Caco-2 (cell line): Measurements from ENCODE around the gene GSTT2B. TPM values are rescaled to one million over a fixed set of nuclear protein-coding genes. Genes with fewer than 3 reads are reported as not detected.
"Not testable (repeated sequence)": the region's sequence is repeated elsewhere in the genome, so short reads cannot be mapped to it uniquely, and the experiment has no call there.

ENCODE experiments used
- BruUV-seq: library from RNA; stranded (reverse); fragments of 400-500 nt; replicated peaks from 2 replicates; lab custom pipeline; 2021; lab: Mats Ljungman, UMichigan
- CTCF ChIA-PET: fragments of 300-600 bp; sonication (Branson Sonifier 250); formaldehyde crosslinking; loops from one replicate; lab custom pipeline; 2022; ENCODE audit warnings: antibody characterized with exemption; lab: Charles Lee
- POLR2A ChIA-PET: fragments of 300-600 bp; sonication (Branson Sonifier 250); formaldehyde crosslinking; loops from one replicate; lab custom pipeline; 2022; ENCODE audit warnings: antibody characterized with exemption; lab: Charles Lee
- DNase-seq, 2 experiments: peaks; one replicate each; pipeline versions ENCODE4 v3.0.0 to v3.0.0-alpha.2; 2020 to 2022
- H3K27me3 ChIP-seq: replicated peaks from 2 replicates; pipeline ENCODE4 v1.6.0; 2011; ENCODE audit warnings: low read length; ENCODE audit not compliant: control insufficient read depth, insufficient read depth
- H3K36me3 ChIP-seq: 2 replicates; pipeline ENCODE4 v1.5.1; 2011; ENCODE audit warnings: low read length; ENCODE audit not compliant: control insufficient read depth, insufficient read depth
- H3K4me1 ChIP-seq: fragments of 250-450 bp; sonication (Bioruptor Pico); 2 replicates; pipeline ENCODE4 v1.5.1; 2020; ENCODE audit warnings: mild to moderate bottlenecking
- H3K4me3 ChIP-seq: 2 replicates; pipeline ENCODE4 v1.5.1; 2011; ENCODE audit warnings: low read depth, mild to moderate bottlenecking, control low read depth, low read length
- H3K9me3 ChIP-seq: fragments of 250-450 bp; sonication (Bioruptor Pico); 2 replicates; pipeline ENCODE4 v1.5.1; 2020; ENCODE audit warnings: mild to moderate bottlenecking, moderate library complexity
- H3K27ac Mint-ChIP-seq: one replicate; pipeline ENCODE4 v1.8.0; 2022; ENCODE audit warnings: mixed read lengths; ENCODE audit not compliant: unreplicated experiment
- H3K27me3 Mint-ChIP-seq: one replicate; pipeline ENCODE4 v1.8.0; 2022; ENCODE audit warnings: mixed read lengths; ENCODE audit not compliant: insufficient read depth, unreplicated experiment
- H3K36me3 Mint-ChIP-seq: one replicate; pipeline ENCODE4 v1.8.0; 2022; ENCODE audit warnings: mild to moderate bottlenecking, mixed read lengths; ENCODE audit not compliant: insufficient read depth, unreplicated experiment
- H3K4me1 Mint-ChIP-seq: one replicate; pipeline ENCODE4 v1.8.0; 2022; ENCODE audit warnings: low read depth, mixed read lengths; ENCODE audit not compliant: unreplicated experiment
- H3K4me3 Mint-ChIP-seq: one replicate; pipeline ENCODE4 v1.8.0; 2022; ENCODE audit warnings: mild to moderate bottlenecking, moderate library complexity, mixed read lengths; ENCODE audit not compliant: unreplicated experiment
- H3K9me3 Mint-ChIP-seq: one replicate; pipeline ENCODE4 v1.8.0; 2022; ENCODE audit warnings: mixed read lengths; ENCODE audit not compliant: unreplicated experiment
- intact Hi-C: fragments of 100-400 bp; cut with micrococcal nuclease; formaldehyde crosslinking; loops from one replicate; pipeline ENCODE4 v1.10.0; 2022; ENCODE audit not compliant: unreplicated experiment
- total RNA-seq: library from RNA; stranded (reverse); gene quantifications from 2 replicates; pipeline ENCODE4 v1.2.3, GENCODE V29; 2022
- TF ChIP-seq, protein P1 (sequence below), 2 experiments: fragments of 200-600 bp in 1 of 2; IDR thresholded peaks; 1 replicate in 1 of 2; 2 replicates in 1 of 2; pipeline versions ENCODE4 v1.5.1 to v1.8.0; 2011 to 2022; ENCODE audit warnings: antibody characterized with exemption in 1 of 2, control low read depth in 1 of 2, inconsistent platforms in 1 of 2, low read depth in 1 of 2, low read length in 1 of 2, mild to moderate bottlenecking in 1 of 2, moderate library complexity in 1 of 2; ENCODE audit not compliant: insufficient read depth in 1 of 2, severe bottlenecking in 1 of 2, unreplicated experiment in 1 of 2

Gene GSTT2B
- total RNA-seq, 1 experiment from 2014 or later, result 9.6 TPM

- Histone ChIP-seq H3K9me3 (no peaks in the 10 kb centered on the region), H3K27me3 (no peaks in the 10 kb centered on the region), H3K36me3 (peaks cover 4% of the 10 kb centered on the region), H3K4me3 (no peak overlapping the region), H3K4me1 (no peaks in the 10 kb centered on the region)
- POLR2A ChIA-PET, result no interaction called here
- no peak overlapping the region for H3K4me3 Mint-ChIP-seq
- BruUV-seq, result no TSS peak
- CTCF ChIA-PET, result no interaction called here
- no peaks in the 10 kb centered on the region for H3K9me3 Mint-ChIP-seq
- H3K27ac Mint-ChIP-seq, result peak overlapping the region; percentile 5
- intact Hi-C loops, result no loop called here
- TF ChIP-seq, protein P1, sequence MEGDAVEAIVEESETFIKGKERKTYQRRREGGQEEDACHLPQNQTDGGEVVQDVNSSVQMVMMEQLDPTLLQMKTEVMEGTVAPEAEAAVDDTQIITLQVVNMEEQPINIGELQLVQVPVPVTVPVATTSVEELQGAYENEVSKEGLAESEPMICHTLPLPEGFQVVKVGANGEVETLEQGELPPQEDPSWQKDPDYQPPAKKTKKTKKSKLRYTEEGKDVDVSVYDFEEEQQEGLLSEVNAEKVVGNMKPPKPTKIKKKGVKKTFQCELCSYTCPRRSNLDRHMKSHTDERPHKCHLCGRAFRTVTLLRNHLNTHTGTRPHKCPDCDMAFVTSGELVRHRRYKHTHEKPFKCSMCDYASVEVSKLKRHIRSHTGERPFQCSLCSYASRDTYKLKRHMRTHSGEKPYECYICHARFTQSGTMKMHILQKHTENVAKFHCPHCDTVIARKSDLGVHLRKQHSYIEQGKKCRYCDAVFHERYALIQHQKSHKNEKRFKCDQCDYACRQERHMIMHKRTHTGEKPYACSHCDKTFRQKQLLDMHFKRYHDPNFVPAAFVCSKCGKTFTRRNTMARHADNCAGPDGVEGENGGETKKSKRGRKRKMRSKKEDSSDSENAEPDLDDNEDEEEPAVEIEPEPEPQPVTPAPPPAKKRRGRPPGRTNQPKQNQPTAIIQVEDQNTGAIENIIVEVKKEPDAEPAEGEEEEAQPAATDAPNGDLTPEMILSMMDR (IDR thresholded peaks at IDR 0.05; ENCODE audit: insufficient read depth in 1 of 2, low read depth in 1 of 2, low read length in 1 of 2, severe bottlenecking in 1 of 2, unreplicated experiment in 1 of 2), result no peak
- no peaks in the 10 kb centered on the region for H3K27me3 Mint-ChIP-seq
- DNase-seq, result no peak
- H3K36me3 Mint-ChIP-seq, result peaks cover 29% of the 10 kb centered on the region
- peaks cover 9% of the 10 kb centered on the region for H3K4me1 Mint-ChIP-seq
These were observed 9.2 kb upstream of the GSTT2B start for GRCh38 chr22:23970201-23970641.

- H3K4me1 Mint-ChIP-seq, result peaks cover 9% of the 10 kb centered on the region
- no TSS peak for BruUV-seq
- no peaks in the 10 kb centered on the region for H3K9me3 Mint-ChIP-seq
- no peaks in the 10 kb centered on the region for H3K27me3 Mint-ChIP-seq
- no peak overlapping the region for H3K4me3 Mint-ChIP-seq
- POLR2A ChIA-PET, result no interaction called here
- H3K36me3 ChIP-seq, result peaks cover 4% of the 10 kb centered on the region
- DNase-seq, result no peak
- H3K4me3 ChIP-seq, result no peak overlapping the region
- intact Hi-C loops, result no loop called here
- H3K4me1 ChIP-seq, result no peaks in the 10 kb centered on the region
- H3K9me3 ChIP-seq, result no peaks in the 10 kb centered on the region
- H3K27ac Mint-ChIP-seq, result no peak overlapping the region
- peaks cover 29% of the 10 kb centered on the region for H3K36me3 Mint-ChIP-seq
- CTCF ChIA-PET, result no interaction called here
- TF ChIP-seq, protein P1 (IDR thresholded peaks at IDR 0.05; ENCODE audit: insufficient read depth in 1 of 2, low read depth in 1 of 2, low read length in 1 of 2, severe bottlenecking in 1 of 2, unreplicated experiment in 1 of 2), result no peak
- no peaks in the 10 kb centered on the region for H3K27me3 ChIP-seq
These were observed 8.1 kb upstream of the GSTT2B start for GRCh38 chr22:23969071-23969470.

DNA sequence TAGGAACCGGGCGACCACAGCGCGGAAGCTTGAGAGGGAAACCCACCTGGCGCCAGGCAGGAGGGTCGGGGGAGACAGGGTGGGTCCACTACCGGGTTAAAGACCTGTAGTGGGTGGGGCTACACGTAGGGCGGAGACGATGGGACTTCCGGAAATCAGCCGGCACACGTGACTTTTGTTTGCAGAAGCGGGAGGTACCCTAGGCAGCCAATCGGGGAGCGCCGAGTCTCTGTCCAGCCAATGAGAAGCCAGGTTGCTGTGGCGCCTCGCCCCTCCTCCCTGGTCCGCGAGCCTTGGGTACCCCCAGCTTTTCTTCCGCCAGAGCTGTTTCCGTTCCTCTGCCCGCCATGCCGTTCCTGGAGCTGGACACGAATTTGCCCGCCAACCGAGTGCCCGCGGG is 5.6 kb upstream of the GSTT2B start, which contains the start of gene DDTL:
Gene DDTL, plus strand, starts transcription at position 321 of the 400 bp plus-strand sequence. Its CDS starts 27 bp downstream, at position 348.
- H3K27me3 ChIP-seq, H3K27ac Mint-ChIP-seq, POLR2A ChIA-PET, H3K4me3 Mint-ChIP-seq, intact Hi-C loops, H3K36me3 ChIP-seq, H3K9me3 ChIP-seq, H3K4me1 ChIP-seq, BruUV-seq, H3K4me1 Mint-ChIP-seq, CTCF ChIA-PET, H3K27me3 Mint-ChIP-seq, DNase-seq, H3K9me3 Mint-ChIP-seq, H3K4me3 ChIP-seq: not testable (repeated sequence)
- H3K36me3 Mint-ChIP-seq, result peaks cover 26% of the 10 kb centered on the region

GRCh38 chr22:23966094-23966493 is 5.1 kb upstream of the GSTT2B start:
- H3K27ac Mint-ChIP-seq, H3K36me3 ChIP-seq, POLR2A ChIA-PET, DNase-seq, H3K9me3 ChIP-seq, CTCF ChIA-PET, H3K4me1 ChIP-seq, H3K27me3 ChIP-seq, H3K4me3 ChIP-seq, H3K27me3 Mint-ChIP-seq, H3K9me3 Mint-ChIP-seq, H3K4me1 Mint-ChIP-seq, H3K4me3 Mint-ChIP-seq, intact Hi-C loops, BruUV-seq: not testable (repeated sequence)
- peaks cover 21% of the 10 kb centered on the region for H3K36me3 Mint-ChIP-seq
